GM18907 (cell line): Measurements from ENCODE around the gene THEM5.
"Not testable (repeated sequence)": the region's sequence is repeated elsewhere in the genome, so short reads cannot be mapped to it uniquely, and the experiment has no call there.

Experiments used
- ATAC-seq: cut with Tn5 transposase; IDR thresholded peaks from one replicate; pipeline ENCODE4 v1.9.1; 2021; ENCODE audit warnings: mild to moderate bottlenecking, moderate library complexity; ENCODE audit not compliant: unreplicated experiment

THEM5 gene

GRCh38 chr1:151853411-151853943, at the start of gene THEM5:
TSS of gene THEM5 (minus strand) at chr1:151853712. CDS start at chr1:151853565, 147 bp downstream.
- no peak for ATAC-seq

DNA sequence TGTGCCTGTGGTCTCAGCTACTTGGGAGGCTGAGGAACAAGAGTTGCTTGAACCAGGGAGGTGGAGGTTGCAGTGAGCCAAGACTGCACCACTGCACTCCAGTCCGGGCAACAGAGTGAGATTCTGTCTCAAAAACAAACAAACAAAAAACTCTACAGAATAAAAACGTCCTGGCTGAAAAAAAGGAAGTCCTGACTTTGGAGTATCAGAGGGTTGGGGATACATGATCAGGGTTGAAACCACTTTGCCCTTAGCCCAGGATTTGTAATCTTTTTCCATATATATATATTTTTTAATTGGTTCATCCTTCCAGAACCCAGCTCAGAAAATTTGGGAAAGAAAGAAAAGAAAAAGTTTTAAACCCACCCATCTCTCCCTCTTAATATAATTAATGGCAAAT, 49.3 kb upstream of the THEM5 start:
- no peak for ATAC-seq

GRCh38 chr1:151900804-151901203, 47.3 kb upstream of the THEM5 start:
- ATAC-seq, result not testable (repeated sequence)

GRCh38 chr1:151898519-151898991, 45.0 kb upstream of the THEM5 start:
- no peak for ATAC-seq

- no peak for ATAC-seq
Measured at GRCh38 chr1:151897991-151898431, 44.5 kb upstream of the THEM5 start.

DNA sequence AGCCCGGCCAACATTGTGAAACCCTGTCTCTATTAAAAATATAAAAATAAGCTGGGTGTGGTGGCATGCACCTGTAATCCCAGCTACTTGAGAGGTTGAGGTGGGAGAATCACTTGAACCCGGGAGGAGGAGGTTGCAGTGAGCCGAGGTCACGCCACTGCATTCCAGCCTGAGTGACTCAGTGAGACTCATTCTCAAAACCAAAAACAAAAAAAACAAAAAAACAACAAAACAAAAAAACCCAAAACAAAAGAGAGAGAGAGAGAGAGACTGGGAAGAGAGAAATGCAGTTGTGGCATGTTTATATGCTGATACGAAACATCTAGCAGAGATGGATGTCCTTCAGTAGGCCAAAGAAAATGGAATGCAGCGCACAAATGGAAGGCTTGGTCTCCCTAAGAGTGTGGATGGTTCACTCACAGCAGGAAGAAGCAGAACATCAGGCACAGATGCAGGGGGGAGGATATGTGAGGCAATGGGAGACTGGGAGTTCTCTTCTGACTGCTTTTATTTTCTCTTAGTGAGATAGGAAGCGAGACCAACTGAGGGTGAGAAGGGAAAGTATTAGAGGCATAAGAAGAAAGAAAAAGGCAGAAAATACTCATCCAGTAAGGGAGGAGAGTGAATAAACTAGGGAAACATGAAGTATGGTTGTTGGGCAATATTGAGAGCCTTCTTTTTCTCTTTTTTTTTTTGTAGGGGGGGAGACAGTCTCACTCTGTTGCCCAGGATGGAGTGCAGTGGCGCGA, 39.8 kb upstream of the THEM5 start:
- ATAC-seq, result no peak

GRCh38 chr1:151892190-151892589, 38.7 kb upstream of the THEM5 start:
- no peak for ATAC-seq

DNA sequence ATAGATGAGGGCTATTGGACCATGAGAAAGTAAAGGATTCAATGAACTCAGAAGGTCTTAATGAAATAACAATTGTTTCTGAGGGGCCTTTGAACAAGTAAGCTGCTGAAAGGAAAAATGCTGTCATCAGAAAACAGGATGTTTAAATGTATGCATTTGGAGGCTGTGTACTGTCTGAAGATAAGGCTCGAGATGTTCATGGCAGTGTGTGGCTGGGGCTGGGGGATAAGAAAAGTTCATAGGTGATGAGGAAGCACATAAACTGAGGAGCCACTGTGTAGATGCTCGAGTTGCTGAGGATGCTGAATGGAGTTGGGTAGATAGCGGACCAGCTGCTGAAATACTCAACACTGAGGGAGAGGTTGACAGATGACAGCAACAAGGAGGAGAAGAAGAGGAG, 38.0 kb upstream of the THEM5 start:
- ATAC-seq, result no peak

DNA sequence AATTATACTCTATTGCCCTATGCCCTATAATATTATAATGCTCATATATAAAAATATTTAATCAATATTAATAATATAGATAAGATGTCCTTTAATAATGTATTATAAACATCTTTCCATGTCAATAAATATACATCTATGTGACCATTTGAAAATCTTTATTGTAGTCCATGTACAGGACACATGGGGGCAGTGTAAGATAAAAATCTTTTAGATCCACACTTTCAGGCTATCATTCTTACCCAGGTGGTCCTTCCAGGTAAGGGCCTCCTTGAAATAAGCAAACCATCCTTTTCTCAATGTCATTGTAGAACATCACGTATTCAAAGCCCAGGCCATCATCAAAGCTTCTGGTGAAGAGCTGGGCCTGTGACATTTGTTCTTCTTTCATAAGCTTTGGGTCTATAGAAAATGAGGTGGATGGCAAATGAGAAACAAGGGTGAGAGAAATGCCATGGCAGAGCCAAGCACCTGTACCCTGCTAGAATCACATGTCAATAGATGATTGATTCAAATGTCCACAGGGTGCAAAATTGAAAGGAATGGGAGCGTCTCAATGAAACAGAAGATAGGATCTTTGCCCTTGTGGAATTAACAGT, 35.6 kb upstream of the THEM5 start:
- no peak for ATAC-seq

GRCh38 chr1:151887028-151887427, 33.5 kb upstream of the THEM5 start:
- ATAC-seq, result no peak

- no peak for ATAC-seq
Measured at GRCh38 chr1:151885479-151885878, 32.0 kb upstream of the THEM5 start.

DNA sequence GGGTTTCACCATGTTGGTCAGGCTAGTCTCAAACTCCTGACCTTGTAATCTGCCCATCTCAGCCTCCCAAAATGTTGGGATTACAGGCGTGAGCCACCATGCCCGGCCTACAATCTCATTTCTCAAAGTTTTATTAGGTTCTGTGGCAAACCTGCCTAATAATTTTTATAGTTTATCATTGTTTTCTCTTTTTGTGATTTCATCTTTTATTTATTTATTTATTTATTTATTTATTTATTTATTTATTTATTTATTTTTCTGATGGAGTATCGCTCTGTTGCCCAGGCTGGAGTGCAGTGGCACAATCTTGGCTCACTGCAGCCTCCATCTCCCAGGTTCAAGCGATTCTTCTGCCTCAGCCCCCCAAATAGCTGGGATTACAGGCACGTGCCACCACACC, 31.4 kb upstream of the THEM5 start:
- ATAC-seq, result not testable (repeated sequence)

GRCh38 chr1:151884445-151884844, 30.9 kb upstream of the THEM5 start:
- not testable (repeated sequence) for ATAC-seq

DNA sequence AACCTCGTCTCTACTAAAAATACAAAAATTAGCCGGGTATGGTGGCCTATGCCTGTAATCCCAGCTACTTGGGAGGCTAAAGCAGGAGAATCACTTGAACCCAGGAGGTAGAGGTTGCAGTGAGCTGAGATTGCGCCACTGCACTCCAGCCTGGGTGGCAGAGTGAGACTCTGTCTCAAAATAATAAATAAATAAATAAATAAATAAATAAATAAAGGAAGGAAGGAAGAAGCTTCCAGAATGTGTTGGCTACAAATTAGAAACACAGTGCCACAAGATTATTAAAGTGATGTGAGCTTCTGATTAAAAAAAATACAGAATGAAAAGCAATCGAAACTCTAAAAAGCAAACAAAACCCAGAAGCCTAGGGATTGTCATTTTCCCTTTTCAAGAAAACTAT, 30.4 kb upstream of the THEM5 start:
- ATAC-seq, result not testable (repeated sequence)

DNA sequence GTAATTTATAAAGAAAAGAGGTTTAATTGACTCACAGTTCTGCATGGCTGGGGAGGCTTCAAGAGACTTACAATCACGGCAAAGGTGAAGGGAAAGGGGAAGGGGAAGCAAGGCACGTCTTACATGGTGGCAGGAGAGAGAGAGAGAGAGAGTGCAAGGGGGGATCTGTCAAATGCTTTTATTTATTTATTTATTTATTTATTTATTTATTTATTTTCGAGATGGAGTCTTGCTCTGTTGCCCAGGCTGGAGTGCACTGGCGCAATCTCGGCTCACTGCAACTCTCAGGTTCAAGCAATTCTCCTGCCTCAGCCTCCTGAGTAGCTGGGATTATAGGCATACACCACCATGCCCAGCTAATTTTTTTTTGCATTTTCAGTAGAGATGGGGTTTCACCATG, 29.4 kb upstream of the THEM5 start:
- not testable (repeated sequence) for ATAC-seq

DNA sequence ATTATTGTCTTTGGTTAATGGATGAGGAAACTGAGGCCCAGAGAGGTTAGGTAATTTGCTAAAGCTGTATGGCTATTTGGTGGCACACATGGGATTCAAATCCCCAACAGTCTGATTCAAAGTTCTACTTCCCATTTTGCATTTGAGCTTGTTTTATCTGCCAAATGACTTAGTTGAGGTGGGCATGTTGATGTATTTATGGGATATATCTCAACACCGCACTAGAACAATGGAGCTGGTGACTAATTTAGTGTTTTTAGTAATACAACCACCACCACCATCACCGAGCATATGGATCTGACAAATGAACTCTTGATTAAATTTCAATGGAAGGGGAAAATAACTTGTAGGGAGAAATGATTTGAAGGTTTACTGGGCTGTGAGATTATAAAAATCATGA, 29.0 kb upstream of the THEM5 start:
- ATAC-seq, result no peak

DNA sequence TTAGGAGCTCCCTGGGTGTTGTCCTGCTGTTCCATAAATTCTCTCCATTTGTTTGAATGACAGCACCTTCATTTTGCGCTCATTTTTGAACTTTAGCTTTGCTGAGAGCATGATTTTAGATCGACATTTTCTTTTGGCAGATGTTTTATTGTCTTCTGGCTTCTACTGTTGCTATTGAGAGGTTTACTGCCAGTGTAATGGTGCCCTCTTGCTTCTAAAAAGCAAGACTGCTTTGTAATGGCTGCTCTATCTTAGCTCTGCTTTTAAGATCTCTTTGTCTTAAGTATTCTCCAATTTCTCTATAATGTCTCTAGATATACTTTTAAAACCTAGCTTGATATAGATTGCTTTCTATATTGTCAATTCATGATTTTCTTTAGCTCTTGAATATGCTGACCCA, 28.0 kb upstream of the THEM5 start:
- ATAC-seq, result no peak

DNA sequence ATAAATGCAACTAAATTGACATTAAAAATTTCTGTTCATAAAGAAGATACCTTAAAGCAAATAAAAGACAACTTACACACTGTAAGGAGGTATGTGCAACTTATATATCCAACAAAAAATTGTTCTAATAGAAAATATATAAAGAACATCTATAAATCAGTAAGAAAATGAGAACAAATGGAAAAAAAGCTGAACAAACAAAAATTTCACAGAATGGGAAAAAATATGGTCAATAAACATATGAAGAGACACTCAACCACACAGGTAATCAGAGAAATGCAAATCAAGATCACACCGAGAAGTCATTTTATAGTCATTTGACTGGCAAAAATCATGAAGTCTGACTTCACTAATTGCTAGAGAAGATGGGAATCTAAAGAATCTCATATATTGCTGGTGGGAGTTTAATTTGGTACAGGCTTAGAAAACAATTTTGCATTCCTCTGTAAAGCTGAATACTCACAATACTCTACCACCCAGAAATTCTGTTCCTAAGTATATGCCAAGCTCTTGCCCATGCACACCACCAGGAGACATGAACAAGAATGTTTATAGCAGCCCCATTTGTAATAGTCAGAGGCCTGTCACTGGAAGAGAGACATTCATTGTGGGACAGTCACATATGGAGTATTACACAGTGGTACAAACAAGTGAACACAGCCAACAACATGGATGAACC, 22.0 kb upstream of the THEM5 start:
- ATAC-seq, result no peak

DNA sequence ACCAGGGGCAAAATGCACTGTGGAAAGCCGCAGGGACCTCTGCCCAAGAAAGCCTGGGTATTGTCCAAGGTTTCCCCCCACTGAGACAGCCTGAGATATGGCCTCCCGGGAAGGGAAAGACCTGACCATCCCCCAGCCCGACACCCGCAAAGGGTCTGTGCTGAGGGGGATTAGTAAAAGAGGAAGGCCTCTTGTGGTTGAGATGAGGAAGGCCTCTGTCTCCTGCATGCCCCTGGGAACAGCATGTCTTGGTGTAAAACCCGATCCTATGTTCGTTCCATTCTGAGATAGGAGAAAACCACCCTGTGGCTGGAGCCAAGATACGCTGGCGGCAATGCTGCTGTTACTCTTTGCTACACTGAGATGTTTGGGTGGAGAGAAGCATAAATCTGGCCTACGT, 19.3 kb upstream of the THEM5 start:
- not testable (repeated sequence) for ATAC-seq

DNA sequence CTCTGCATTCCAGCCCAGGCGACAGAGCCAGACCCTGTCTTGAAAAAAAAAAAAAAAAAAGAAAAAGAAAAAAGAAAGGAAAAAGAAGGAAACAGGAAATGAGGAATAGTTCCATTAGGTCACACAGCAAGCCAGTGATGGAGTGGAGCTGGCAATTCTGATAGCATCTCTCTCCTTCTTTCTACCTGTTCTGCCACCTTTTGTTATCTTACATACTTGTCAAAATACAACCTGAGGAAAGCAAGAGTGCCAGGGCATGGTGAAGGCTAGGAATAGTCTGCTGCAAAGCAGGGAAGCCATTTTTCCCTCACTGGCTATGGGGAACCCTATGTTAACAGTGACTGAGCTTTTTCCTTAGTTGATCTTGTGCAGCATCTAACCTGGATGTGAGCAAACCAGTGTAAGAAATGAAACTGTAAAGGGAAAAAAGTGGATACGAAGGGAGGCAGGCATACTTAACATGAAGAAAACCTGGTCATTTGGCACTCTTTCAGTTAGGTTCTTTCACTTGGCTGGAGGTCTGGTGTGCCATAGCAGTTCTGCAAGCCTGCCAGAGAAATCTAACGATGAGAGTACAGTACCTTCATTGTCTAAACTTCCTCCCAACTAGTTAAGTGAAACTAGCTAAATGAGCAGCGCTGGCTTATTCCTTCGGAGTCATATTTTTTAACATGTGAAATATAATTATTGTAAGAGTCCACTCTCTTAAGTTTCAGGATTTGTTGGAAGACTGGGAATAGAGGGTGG, 17.9 kb upstream of the THEM5 start:
- ATAC-seq, result no peak

DNA sequence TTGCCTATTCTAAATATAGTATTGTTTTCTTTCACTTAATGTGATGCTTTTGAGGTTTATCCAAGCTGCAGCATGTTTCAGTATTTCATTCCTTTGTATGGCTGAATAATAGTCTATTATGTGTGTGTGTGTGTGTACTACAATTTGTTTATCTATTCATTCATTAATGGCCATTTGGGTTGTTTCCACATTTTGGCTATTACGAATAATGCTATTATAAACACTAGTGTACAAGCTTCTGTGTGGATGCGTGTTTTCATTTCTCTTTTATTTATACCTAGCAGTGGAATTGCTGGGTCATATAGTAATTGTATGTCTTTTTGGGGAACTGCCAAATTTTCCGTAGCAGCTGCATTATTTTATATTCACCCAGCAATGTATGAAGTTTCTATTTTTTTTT, 15.0 kb upstream of the THEM5 start:
- no peak for ATAC-seq
